Neutrophil (primary cell): ENCODE data around the gene IL17A.

Experiments used
- H3K27ac ChIP-seq: fragments of 200-600 bp; sonication (generic); 2 replicates; pipeline ENCODE4 v1.5.1; 2016; ENCODE audit warnings: mild to moderate bottlenecking, moderate library complexity
- H3K27me3 ChIP-seq: fragments of 200-600 bp; sonication (generic); 2 replicates; pipeline ENCODE4 v1.6.0; 2016; ENCODE audit warnings: mild to moderate bottlenecking
- H3K36me3 ChIP-seq: fragments of 200-600 bp; sonication (generic); 2 replicates; pipeline ENCODE4 v1.5.1; 2017
- H3K4me1 ChIP-seq, 2 experiments: fragments of 200-600 bp in 1 of 2; sonication (generic) in 1 of 2; 1 replicate in 1 of 2; 2 replicates in 1 of 2; pipeline versions ENCODE4 v1.5.1 to v1.6.1; 2013 to 2016; ENCODE audit warnings: low read depth in 1 of 2, low read length in 1 of 2, mild to moderate bottlenecking in 1 of 2, moderate library complexity in 1 of 2; ENCODE audit not compliant: control insufficient read depth in 1 of 2, insufficient read depth in 1 of 2
- H3K4me3 ChIP-seq, 2 experiments: fragments of 200-600 bp in 1 of 2; sonication (generic) in 1 of 2; 1 replicate in 1 of 2; 2 replicates in 1 of 2; pipeline ENCODE4 v1.5.1; 2013 to 2016; ENCODE audit warnings: low read depth in 1 of 2, low read length in 1 of 2, mild to moderate bottlenecking in 1 of 2, moderate library complexity in 1 of 2
- H3K9me3 ChIP-seq: fragments of 200-600 bp; sonication (generic); 2 replicates; pipeline ENCODE4 v1.5.1; 2016
- TF ChIP-seq, protein P1 (sequence below): fragments of 200-600 bp; sonication (generic); IDR thresholded peaks from 2 replicates; pipeline ENCODE4 v1.5.1; 2016; ENCODE audit warnings: antibody characterized with exemption

IL17A gene

DNA sequence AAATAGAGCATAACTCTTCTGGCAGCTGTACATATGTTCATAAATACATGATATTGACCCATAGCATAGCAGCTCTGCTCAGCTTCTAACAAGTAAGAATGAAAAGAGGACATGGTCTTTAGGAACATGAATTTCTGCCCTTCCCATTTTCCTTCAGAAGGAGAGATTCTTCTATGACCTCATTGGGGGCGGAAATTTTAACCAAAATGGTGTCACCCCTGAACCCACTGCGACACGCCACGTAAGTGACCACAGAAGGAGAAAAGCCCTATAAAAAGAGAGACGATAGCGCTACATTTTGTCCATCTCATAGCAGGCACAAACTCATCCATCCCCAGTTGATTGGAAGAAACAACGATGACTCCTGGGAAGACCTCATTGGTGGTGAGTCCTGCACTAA, at the start of gene IL17A:
Gene IL17A (plus strand): TSS at position 301 of the 400 bp plus-strand sequence. CDS start 57 bp downstream, at position 358.
- Histone ChIP-seq H3K27ac (no peak within 1 kb of the TSS), H3K36me3 (no peaks in the 10 kb centered on the region), H3K4me3 (no peak within 1 kb of the TSS), H3K4me1 (no peaks in the 10 kb centered on the region), H3K27me3 (no peaks in the 10 kb centered on the region), H3K9me3 (no peaks in the 10 kb centered on the region)
- TF ChIP-seq, protein P1, sequence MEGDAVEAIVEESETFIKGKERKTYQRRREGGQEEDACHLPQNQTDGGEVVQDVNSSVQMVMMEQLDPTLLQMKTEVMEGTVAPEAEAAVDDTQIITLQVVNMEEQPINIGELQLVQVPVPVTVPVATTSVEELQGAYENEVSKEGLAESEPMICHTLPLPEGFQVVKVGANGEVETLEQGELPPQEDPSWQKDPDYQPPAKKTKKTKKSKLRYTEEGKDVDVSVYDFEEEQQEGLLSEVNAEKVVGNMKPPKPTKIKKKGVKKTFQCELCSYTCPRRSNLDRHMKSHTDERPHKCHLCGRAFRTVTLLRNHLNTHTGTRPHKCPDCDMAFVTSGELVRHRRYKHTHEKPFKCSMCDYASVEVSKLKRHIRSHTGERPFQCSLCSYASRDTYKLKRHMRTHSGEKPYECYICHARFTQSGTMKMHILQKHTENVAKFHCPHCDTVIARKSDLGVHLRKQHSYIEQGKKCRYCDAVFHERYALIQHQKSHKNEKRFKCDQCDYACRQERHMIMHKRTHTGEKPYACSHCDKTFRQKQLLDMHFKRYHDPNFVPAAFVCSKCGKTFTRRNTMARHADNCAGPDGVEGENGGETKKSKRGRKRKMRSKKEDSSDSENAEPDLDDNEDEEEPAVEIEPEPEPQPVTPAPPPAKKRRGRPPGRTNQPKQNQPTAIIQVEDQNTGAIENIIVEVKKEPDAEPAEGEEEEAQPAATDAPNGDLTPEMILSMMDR = no peak

DNA sequence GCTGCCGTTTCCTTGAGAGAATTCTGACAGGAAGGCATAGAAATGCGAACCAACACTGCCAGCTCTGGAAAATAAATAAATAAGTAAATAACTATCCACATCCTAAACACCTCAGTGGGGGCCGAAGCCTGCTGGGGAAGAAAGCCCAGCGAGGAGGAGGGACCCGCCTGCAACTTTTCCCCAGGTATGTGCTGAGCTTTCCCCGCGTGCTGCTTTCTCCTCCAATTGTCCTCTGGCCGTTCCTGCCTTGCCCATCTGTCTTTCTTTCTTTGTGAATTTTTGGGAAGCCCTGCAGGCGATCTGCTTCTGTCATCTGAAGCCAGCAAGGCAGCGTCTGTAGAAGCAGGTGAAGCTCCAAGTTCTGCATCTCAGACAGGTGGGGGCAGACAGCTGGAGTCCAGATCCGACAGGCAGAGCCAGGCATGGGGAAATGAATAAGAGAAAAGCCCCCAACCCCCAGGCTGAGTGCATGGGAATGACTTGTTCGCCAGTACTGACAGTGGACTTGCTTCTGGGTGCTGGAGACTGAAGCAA, 49.2 kb upstream of the IL17A start:
- Histone ChIP-seq H3K9me3 (no peaks in the 10 kb centered on the region), H3K4me1 (no peaks in the 10 kb centered on the region), H3K27ac (no peak overlapping the region), H3K4me3 (no peak overlapping the region), H3K36me3 (no peaks in the 10 kb centered on the region), H3K27me3 (no peaks in the 10 kb centered on the region)
- TF ChIP-seq, protein P1 = no peak

DNA sequence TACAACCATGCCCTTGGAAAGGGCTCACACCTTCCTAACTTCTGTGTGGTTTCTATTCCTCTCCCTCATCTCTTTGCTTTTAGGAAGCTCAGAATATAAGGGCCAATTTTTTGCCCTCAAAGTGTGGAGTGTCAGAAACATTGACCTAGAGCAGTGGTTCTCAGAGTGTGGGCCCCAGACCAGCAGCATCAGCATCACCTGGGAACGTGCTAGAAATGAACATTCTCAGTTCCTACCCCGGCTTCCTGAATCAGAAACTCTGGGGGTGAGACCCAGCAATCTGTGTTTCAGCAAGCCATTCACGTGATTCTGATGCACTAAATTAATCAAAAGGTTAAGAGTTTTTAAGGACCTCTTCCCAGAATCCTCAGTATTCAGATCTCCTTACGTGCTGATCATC, 47.9 kb upstream of the IL17A start:
- no peaks in the 10 kb centered on the region for H3K4me1 ChIP-seq
- TF ChIP-seq, protein P1 = no peak
- H3K4me3 ChIP-seq = no peak overlapping the region
- H3K9me3 ChIP-seq = no peaks in the 10 kb centered on the region
- no peaks in the 10 kb centered on the region for H3K36me3 ChIP-seq
- no peak overlapping the region for H3K27ac ChIP-seq
- H3K27me3 ChIP-seq = no peaks in the 10 kb centered on the region

DNA sequence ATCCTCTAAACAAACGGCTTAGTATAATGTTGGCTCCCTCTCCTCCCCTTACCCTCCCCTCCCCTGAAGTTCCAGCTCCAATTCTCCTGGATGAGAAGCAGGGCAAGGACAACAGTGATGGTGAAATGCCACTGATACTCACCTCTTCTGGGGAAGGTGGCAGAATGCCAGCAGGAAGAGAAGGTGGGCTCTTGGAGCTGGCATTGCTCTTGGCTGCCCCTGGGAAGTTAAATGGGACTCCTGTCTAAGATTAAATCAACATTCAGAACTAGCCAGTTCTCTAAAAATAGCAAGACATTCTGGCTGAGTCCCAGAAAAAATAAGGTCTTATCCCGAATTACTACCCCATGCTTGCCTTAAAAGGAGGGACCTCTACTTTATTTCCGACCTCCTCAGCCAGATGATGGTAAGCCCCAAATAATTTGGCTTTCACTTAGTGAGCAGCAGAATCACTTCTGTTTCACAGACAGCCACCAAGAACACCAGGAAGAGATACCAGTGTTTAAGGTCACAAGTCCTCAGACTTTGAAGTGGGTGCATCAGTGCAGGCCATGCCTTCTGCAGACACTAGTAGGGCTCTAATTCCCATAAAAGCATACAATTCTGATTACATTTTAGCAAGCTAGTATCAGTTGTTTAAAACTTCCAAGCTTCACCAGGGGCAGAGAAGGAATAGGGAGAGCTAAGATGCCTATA, 46.0 kb upstream of the IL17A start:
- TF ChIP-seq, protein P1 = no peak

DNA sequence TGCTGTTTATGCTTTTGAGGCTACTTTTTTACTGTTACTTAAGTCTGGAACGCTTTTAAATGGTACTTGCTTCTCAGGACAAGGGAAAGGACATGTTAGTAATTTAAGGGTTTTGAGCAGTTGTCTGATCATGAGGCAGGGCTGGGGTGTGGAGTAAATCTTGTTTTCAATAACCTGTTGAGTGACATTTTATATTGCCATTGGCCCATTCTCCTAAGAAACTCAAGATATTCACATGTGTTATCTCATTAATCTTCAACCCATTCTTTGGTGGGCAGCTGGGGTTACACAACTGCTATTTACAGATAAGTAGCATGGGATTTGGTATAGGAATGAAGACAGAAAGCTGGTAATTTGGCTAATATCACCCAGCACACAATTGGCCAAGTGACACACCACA, 44.6 kb upstream of the IL17A start:
- Histone ChIP-seq H3K4me1 (no peaks in the 10 kb centered on the region), H3K27me3 (no peaks in the 10 kb centered on the region), H3K27ac (no peak overlapping the region), H3K9me3 (no peaks in the 10 kb centered on the region), H3K4me3 (no peak overlapping the region), H3K36me3 (no peaks in the 10 kb centered on the region)
- TF ChIP-seq, protein P1 = no peak

More for the DNA sequence above, 46.0 kb upstream of the IL17A start:
- Histone ChIP-seq H3K27ac (no peak overlapping the region), H3K4me1 (no peaks in the 10 kb centered on the region), H3K27me3 (no peaks in the 10 kb centered on the region), H3K4me3 (no peak overlapping the region), H3K36me3 (no peaks in the 10 kb centered on the region), H3K9me3 (no peaks in the 10 kb centered on the region)
